Mucosa of rectum (tissue), 2 donors: ENCODE measurements around the gene EBNA1BP2.

ENCODE experiments used
- H3K27ac ChIP-seq, 2 donors: one replicate each; pipeline ENCODE4 v1.7.0; 2013; ENCODE audit warnings: inconsistent platforms in 2 of 2, low read depth in 2 of 2, low read length in 2 of 2
- H3K27me3 ChIP-seq, 2 donors: one replicate each; pipeline ENCODE4 v1.7.0; 2013; ENCODE audit warnings: low read length in 2 of 2; ENCODE audit not compliant: control insufficient read depth in 2 of 2, insufficient read depth in 2 of 2
- H3K36me3 ChIP-seq, 2 donors: one replicate each; pipeline ENCODE4 v1.7.0; 2013; ENCODE audit warnings: low read length in 2 of 2; ENCODE audit not compliant: control insufficient read depth in 2 of 2, insufficient read depth in 2 of 2
- H3K4me1 ChIP-seq, 2 donors: one replicate each; pipeline ENCODE4 v1.7.0; 2013; ENCODE audit warnings: low read length in 2 of 2, mild to moderate bottlenecking in 1 of 2; ENCODE audit not compliant: control insufficient read depth in 2 of 2, insufficient read depth in 2 of 2
- H3K4me3 ChIP-seq, 2 donors: one replicate each; pipeline ENCODE4 v1.7.0; 2013; ENCODE audit warnings: low read length in 2 of 2
- H3K9ac ChIP-seq, 2 donors: one replicate each; pipeline ENCODE4 v1.7.0; 2013; ENCODE audit warnings: low read length in 2 of 2, low read depth in 1 of 2, mild to moderate bottlenecking in 1 of 2
- H3K9me3 ChIP-seq, 2 donors: one replicate each; pipeline ENCODE4 v1.7.0; 2013; ENCODE audit warnings: low read length in 2 of 2; ENCODE audit not compliant: control insufficient read depth in 2 of 2
- donor health status: healthy.
- donor health status: Normal muscosa, but diverticular disease.

The EBNA1BP2 gene

DNA sequence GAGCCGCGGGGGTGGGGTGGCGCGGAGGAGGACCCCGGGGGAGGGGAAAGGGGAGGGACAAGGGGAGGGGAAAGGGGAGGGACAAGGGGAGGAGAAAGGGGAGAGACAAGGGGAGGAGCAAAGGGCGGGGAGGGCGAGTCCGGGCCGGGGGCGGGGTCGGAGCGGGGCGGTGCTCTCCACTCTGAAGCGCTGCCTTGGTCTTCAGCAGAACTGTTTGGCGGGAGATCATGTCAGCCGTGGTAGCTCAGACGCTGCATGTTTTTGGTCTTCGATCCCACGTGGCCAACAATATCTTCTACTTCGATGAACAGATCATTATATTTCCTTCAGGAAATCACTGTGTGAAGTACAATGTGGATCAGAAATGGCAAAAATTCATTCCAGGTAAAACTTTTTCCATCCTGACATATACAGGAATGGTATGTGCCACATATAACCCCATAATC is 460 bp upstream of the EBNA1BP2 start:
- H3K36me3 ChIP-seq, result peaks cover 14 to 24% of the 10 kb centered on the region in 2 donors
- H3K27ac ChIP-seq, result peak overlapping the region; percentile 15 to 57
- H3K4me1 ChIP-seq, result peaks cover 6 to 11% of the 10 kb centered on the region in 2 donors
- peaks cover 0 to 7% of the 10 kb centered on the region in 2 donors for H3K27me3 ChIP-seq
- peak overlapping the region; percentile 92 to 96 for H3K4me3 ChIP-seq
- no peaks in the 10 kb centered on the region for H3K9me3 ChIP-seq
- H3K9ac ChIP-seq, result no peak overlapping the region

DNA sequence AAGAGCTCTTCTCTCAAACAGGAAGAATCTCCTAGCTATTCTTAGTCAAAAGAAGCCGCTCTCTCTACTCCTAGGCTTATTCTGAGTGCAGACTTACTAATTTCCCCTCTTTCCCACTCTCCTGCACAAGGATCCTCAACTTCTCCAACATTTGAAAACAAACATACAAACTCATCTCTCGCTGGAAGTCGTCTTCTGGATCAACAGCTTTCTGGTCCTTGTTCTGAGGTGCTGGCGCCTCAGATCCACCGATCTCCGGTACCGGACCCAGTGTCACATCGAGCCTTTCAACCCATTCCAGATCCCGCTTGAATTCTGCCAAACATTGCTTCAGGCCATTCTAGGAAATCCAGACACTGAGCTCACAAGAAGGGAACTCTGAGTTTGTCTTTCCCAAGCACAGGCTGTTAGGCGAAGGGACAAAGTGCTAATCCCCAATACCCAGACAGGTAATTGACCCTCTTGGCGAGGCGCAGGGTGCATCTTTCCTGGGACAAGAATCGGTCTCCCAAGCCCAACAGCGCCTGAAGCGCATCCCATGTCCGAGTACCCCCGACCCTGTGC is 696 bp downstream of the EBNA1BP2 start:
- peaks cover 6 to 11% of the 10 kb centered on the region in 2 donors for H3K4me1 ChIP-seq
- H3K27me3 ChIP-seq, result peaks cover 0 to 4% of the 10 kb centered on the region in 2 donors
- H3K9me3 ChIP-seq, result no peaks in the 10 kb centered on the region
- peaks cover 24 to 35% of the 10 kb centered on the region in 2 donors for H3K36me3 ChIP-seq
- no peak overlapping the region for H3K27ac ChIP-seq
- peak overlapping the region; percentile 76 to 87 for H3K9ac ChIP-seq
- peak overlapping the region; percentile 92 to 96 for H3K4me3 ChIP-seq

DNA sequence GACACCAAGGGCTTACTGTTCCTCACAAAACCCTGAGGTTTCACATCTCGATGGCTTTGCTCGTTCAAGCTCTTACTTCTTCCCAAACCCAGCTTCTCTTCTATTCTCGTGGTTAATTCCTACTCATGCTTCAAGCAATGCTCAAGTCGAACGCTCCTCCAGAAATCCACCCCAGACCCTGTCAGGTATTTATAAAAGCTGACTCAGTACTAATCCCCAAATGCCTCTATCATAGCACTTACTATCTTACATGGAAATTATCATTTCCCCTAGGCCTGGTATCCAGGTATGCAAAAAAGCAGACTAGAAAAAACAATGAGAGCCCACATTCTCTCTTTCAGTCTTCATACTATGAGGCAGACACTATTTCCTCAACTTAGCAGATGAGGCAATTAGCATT is 6.3 kb downstream of the EBNA1BP2 start:
- H3K9me3 ChIP-seq, result no peaks in the 10 kb centered on the region
- H3K36me3 ChIP-seq, result peaks cover 46 to 56% of the 10 kb centered on the region in 2 donors
- H3K4me3 ChIP-seq, result no peak overlapping the region
- no peak overlapping the region for H3K27ac ChIP-seq
- H3K9ac ChIP-seq, result no peak overlapping the region
- no peaks in the 10 kb centered on the region for H3K4me1 ChIP-seq
- no peaks in the 10 kb centered on the region for H3K27me3 ChIP-seq

DNA sequence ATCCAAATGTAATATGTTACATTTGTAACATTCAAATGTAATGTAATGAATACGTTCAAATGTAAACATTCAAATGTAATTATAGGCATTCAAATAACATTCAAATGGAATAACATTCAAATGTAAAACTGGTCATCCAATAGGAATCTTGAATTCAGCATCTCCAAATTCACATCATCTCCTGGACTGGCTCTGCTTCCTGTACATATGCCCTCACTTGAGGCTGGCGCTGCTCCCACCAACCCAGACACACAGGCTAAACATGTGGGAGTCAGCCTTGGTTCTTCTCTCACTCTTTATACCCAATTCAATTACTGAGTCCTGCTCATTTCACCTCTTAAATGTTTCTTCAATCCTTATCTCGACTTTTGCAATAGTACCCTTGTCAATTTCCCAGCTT is 6.9 kb downstream of the EBNA1BP2 start:
- H3K36me3 ChIP-seq, result peaks cover 43 to 51% of the 10 kb centered on the region in 2 donors
- H3K4me3 ChIP-seq, result no peak overlapping the region
- no peaks in the 10 kb centered on the region for H3K9me3 ChIP-seq
- H3K27me3 ChIP-seq, result no peaks in the 10 kb centered on the region
- H3K9ac ChIP-seq, result no peak overlapping the region
- no peak overlapping the region for H3K27ac ChIP-seq
- H3K4me1 ChIP-seq, result no peaks in the 10 kb centered on the region

DNA sequence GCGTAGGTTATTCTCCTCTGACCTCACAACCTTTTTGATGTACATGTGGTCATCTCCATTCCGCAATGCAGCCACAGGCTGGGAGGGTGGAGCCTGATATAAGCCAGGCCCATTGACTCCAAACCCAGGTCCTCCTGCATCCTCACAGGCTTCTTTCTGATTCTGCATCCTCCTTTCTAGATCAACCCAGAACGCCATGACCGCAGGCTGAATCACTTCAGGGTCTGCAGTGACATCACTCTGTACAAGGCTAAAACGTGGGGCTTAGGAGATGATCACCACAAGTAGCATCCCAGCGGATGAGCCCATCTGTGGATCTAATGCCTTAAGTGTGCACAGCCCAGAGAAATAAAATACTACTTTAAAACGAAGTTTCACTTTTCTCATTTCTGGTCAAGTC is 16.1 kb downstream of the EBNA1BP2 start:
- no peaks in the 10 kb centered on the region for H3K27me3 ChIP-seq
- H3K4me3 ChIP-seq, result no peak overlapping the region
- H3K36me3 ChIP-seq, result no peaks in the 10 kb centered on the region
- no peaks in the 10 kb centered on the region for H3K9me3 ChIP-seq
- H3K9ac ChIP-seq, result no peak overlapping the region
- H3K27ac ChIP-seq, result no peak overlapping the region
- no peaks in the 10 kb centered on the region for H3K4me1 ChIP-seq

DNA sequence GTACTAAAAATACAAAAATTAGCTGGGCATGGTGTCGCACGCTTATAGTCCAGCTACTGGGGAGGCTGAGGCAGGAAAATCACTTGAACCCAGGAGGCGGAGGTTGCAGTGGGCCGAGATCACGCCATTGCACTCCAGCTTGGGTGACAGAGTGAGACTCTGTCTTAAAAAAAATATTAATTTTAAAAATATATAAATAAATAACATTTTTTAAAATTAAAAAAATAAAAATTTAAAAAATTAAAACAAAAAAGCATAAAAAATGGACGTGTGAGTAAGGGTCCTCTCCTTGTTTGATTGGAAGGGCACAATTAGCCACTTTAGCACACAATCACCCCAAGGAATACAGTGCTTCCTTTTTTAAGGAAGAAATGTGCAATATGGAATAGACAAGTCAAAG is 18.6 kb downstream of the EBNA1BP2 start:
- H3K27ac ChIP-seq, result no peak overlapping the region
- H3K4me1 ChIP-seq, result peaks cover 0 to under 1% of the 10 kb centered on the region in 2 donors
- H3K9me3 ChIP-seq, result no peaks in the 10 kb centered on the region
- peaks cover 2% of the 10 kb centered on the region in 2 donors for H3K27me3 ChIP-seq
- no peak overlapping the region for H3K9ac ChIP-seq
- H3K4me3 ChIP-seq, result no peak overlapping the region
- H3K36me3 ChIP-seq, result no peaks in the 10 kb centered on the region

DNA sequence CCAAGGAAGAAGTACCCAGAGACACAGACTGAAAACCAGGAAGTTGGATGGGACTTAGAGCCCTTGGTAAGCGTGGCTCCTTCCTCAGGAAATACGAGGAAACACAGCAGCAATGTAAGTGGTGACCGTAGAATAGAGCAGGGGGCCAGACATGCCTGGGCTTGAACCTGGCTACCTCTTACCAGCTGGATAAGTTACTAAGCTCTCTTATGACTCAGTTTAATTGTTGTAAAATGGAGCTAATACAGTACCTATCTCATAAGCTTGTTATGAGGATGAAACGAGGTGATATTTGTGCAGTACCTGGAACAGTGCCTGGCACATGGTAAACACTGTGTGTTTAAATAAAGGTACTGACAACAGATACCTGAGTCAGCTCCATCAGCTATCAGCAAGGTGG is 19.2 kb downstream of the EBNA1BP2 start:
- H3K4me1 ChIP-seq, result peaks cover 0 to 2% of the 10 kb centered on the region in 2 donors
- no peak overlapping the region for H3K4me3 ChIP-seq
- H3K36me3 ChIP-seq, result no peaks in the 10 kb centered on the region
- no peak overlapping the region for H3K27ac ChIP-seq
- H3K27me3 ChIP-seq, result peaks cover 2 to 3% of the 10 kb centered on the region in 2 donors
- H3K9me3 ChIP-seq, result no peaks in the 10 kb centered on the region
- no peak overlapping the region for H3K9ac ChIP-seq

DNA sequence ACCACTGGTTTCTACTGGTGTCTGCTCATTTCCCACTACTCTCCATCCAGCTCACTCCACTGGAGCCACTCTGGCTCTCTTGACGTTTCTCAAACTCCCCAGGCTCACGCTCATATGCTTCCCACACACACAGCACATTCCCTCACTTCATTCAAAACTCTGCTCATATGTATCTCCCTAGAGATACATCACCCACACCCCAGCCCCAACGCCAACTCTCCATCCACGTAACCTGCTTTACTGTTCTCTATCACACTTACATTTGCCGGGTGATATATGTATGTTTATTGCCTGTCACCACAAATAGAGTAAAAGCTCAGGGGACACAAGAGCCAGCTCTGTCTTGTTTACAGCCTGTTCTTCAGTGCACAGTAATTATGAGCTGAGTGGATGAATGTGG is 22.2 kb downstream of the EBNA1BP2 start:
- H3K4me3 ChIP-seq, result no peak overlapping the region
- no peak overlapping the region for H3K9ac ChIP-seq
- H3K9me3 ChIP-seq, result no peaks in the 10 kb centered on the region
- H3K36me3 ChIP-seq, result no peaks in the 10 kb centered on the region
- peaks cover 3 to 9% of the 10 kb centered on the region in 2 donors for H3K27me3 ChIP-seq
- no peak overlapping the region for H3K27ac ChIP-seq
- peaks cover 2 to 4% of the 10 kb centered on the region in 2 donors for H3K4me1 ChIP-seq

DNA sequence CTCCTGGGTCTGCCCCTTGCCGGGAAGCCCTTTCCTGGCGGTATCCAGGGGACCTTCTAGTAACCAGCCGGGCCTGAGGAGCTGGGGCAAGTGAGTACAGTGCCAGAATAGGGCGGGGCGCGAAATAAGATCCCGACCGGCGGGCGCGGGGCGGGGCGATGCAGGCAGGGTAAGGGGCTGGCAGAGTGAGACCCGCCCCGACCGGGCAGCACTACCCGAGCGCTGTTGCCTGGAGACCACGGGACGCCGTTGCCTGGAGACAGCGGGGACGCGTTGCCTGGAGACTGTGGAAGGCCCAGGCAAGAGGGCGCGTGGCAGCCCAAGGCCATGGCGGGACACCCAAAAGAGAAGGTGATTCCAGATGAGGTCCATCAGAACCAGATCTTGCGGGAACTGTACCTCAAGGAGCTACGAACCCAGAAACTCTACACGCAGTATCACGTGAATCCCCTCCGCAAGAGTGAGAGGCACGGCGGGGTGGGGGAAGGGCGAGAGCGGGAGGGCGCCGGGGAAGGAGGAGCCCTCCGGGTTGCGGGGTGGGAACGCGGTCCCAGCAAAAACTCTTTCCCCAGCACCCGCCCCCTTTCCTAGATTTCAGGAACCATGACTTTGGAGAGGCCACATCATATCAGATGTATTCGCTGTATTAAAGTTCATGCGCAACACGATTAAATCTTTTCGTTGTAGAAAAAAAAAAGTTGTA is 24.3 kb downstream of the EBNA1BP2 start:
- no peaks in the 10 kb centered on the region for H3K9me3 ChIP-seq
- H3K4me1 ChIP-seq, result peaks cover 2 to 4% of the 10 kb centered on the region in 2 donors
- H3K36me3 ChIP-seq, result no peaks in the 10 kb centered on the region
- peaks cover 6 to 11% of the 10 kb centered on the region in 2 donors for H3K27me3 ChIP-seq
- no peak overlapping the region for H3K9ac ChIP-seq
- H3K4me3 ChIP-seq, result peak overlapping the region in 1 of 2 donors; percentile 53
- no peak overlapping the region for H3K27ac ChIP-seq

DNA sequence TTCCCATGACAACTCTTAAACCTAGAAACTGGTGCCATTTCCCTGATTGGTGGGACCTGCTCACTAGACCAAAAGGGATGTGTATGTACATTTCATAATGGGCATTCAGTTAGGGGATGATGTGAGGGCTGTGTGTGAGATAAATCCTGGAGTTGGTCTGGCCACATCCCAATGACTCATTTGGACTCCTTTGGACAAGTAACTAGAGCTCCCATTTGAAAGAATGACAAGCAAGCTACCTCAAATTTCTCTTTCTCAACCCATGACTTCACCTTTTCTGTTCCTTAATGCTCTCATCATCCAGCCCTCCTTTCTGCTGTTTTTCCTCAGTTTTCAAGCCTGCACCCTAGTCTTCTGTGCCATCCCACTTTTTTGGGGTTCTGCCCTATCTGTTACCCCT is 27.9 kb downstream of the EBNA1BP2 start:
- peaks cover 2 to 4% of the 10 kb centered on the region in 2 donors for H3K4me1 ChIP-seq
- no peak overlapping the region for H3K9ac ChIP-seq
- no peak overlapping the region for H3K27ac ChIP-seq
- no peak overlapping the region for H3K4me3 ChIP-seq
- H3K9me3 ChIP-seq, result no peaks in the 10 kb centered on the region
- peaks cover 6 to 11% of the 10 kb centered on the region in 2 donors for H3K27me3 ChIP-seq
- no peaks in the 10 kb centered on the region for H3K36me3 ChIP-seq
